SK-N-SH treated with all-trans-retinoic acid at 6 μM for 48 hours (cell line): Measurements from ENCODE around the gene AP1S1.

Experiments
- BACH2 ChIP-seq: fragments of 250-450 bp; sonication (Bioruptor Pico); IDR thresholded peaks from 2 replicates; pipeline ENCODE4 v1.9.0; 2021; ENCODE audit warnings: mild to moderate bottlenecking, borderline replicate concordance
- ESRRG ChIP-seq: fragments of 250-450 bp; sonication (Bioruptor Pico); IDR thresholded peaks from 2 replicates; pipeline ENCODE4 v1.6.1; 2021; ENCODE audit warnings: mild to moderate bottlenecking
- GLIS3 ChIP-seq: fragments of 250-450 bp; sonication (Bioruptor Pico); IDR thresholded peaks from 2 replicates; pipeline ENCODE4 v1.5.0; 2020; ENCODE audit warnings: mild to moderate bottlenecking, moderate library complexity
- OSR1 ChIP-seq: fragments of 250-450 bp; sonication (Bioruptor Pico); IDR thresholded peaks from 2 replicates; pipeline ENCODE4 v1.8.0; 2022; ENCODE audit warnings: moderate library complexity, mild to moderate bottlenecking, inconsistent platforms
- POU6F1 ChIP-seq: fragments of 250-450 bp; sonication (Bioruptor Pico); IDR thresholded peaks from 2 replicates; pipeline ENCODE4 v1.8.0; 2021; ENCODE audit warnings: low read depth, mild to moderate bottlenecking, moderate library complexity, borderline replicate concordance
- TSHZ2 ChIP-seq: fragments of 250-450 bp; sonication (Bioruptor Pico); IDR thresholded peaks from 2 replicates; pipeline ENCODE4 v1.5.0; 2020; ENCODE audit warnings: mild to moderate bottlenecking, moderate library complexity
- ZFP3 ChIP-seq: fragments of 250-450 bp; sonication (Bioruptor Pico); IDR thresholded peaks from 2 replicates; pipeline ENCODE4 v1.5.0; 2020; ENCODE audit warnings: mild to moderate bottlenecking, moderate library complexity
- ZFP30 ChIP-seq: fragments of 450-650 bp; formaldehyde crosslinking; IDR thresholded peaks from 2 replicates; pipeline ENCODE4 v1.5.0; 2022; ENCODE audit warnings: mild to moderate bottlenecking, moderate library complexity
- ZNF565 ChIP-seq: fragments of 450-650 bp; formaldehyde crosslinking; conservative IDR thresholded peaks from 2 replicates; pipeline ENCODE4 v1.5.0; 2020; ENCODE audit warnings: low read depth, mild to moderate bottlenecking, moderate library complexity
- ZNF8 ChIP-seq: fragments of 450-650 bp; formaldehyde crosslinking; IDR thresholded peaks from 2 replicates; pipeline ENCODE4 v1.5.0; 2020; ENCODE audit warnings: mild to moderate bottlenecking, moderate library complexity
- TF ChIP-seq, protein P1 (sequence below): fragments of 250-450 bp; sonication (Bioruptor Pico); IDR thresholded peaks from 2 replicates; pipeline ENCODE4 v1.5.1; 2021; ENCODE audit warnings: mild to moderate bottlenecking, moderate library complexity
- TF ChIP-seq, protein P2 (sequence below): fragments of 250-450 bp; sonication (Bioruptor Pico); IDR thresholded peaks from 2 replicates; pipeline ENCODE4 v1.5.1; 2020; ENCODE audit warnings: low read depth, mild to moderate bottlenecking, moderate library complexity
- TF ChIP-seq, protein P3 (sequence below): fragments of 250-450 bp; sonication (Bioruptor Pico); IDR thresholded peaks from 2 replicates; pipeline ENCODE4 v1.8.0; 2020; ENCODE audit warnings: mild to moderate bottlenecking, moderate library complexity, borderline replicate concordance

DNA sequence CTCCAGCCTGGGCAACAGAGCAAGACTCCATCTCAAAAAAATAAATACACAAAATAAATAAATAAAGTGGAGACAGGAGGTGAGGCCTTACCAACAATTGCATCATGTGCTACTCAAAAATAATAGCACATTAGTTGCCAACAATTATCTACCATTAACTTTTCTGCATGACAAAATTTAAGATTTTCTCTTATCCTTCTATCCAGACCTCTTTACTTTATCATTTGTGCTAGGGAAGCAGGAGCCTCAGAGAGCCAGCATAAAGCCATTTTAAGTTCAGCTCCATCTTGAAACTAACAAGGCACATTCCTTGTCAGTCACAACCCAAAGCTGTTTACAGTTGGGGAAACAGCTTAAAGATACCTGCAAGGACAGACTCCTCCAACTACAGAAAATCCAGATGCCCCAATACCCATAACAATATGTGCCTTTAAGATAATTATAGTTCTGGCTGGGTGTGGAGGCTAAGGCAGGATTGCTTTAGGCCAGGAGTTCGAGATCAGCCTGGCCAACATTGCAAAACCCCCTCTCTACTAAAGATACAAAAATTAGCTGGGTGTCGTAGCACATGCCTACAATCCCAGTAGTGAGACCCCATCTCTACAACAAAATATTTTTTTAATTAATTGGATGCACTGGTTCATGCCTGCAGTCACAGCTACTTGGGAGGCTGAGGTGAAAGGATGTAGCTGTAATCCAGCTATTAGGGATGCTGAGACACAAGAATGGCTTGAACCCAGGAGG, 2.2 kb upstream of the AP1S1 start:
- TF ChIP-seq, protein P1, sequence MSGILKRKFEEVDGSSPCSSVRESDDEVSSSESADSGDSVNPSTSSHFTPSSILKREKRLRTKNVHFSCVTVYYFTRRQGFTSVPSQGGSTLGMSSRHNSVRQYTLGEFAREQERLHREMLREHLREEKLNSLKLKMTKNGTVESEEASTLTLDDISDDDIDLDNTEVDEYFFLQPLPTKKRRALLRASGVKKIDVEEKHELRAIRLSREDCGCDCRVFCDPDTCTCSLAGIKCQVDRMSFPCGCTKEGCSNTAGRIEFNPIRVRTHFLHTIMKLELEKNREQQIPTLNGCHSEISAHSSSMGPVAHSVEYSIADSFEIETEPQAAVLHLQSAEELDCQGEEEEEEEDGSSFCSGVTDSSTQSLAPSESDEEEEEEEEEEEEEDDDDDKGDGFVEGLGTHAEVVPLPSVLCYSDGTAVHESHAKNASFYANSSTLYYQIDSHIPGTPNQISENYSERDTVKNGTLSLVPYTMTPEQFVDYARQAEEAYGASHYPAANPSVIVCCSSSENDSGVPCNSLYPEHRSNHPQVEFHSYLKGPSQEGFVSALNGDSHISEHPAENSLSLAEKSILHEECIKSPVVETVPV (CRISPR knock-in tag): no peak
- TF ChIP-seq ZFP3 (no peak), ESRRG (no peak), OSR1 (no peak), BACH2 (CRISPR knock-in tag) (no peak), ZNF565 (no peak), POU6F1 (no peak), ZFP30 (CRISPR knock-in tag) (no peak), TSHZ2 (CRISPR knock-in tag) (no peak), ZNF8 (CRISPR knock-in tag) (no peak), GLIS3 (CRISPR knock-in tag) (no peak)
- TF ChIP-seq, protein P2, sequence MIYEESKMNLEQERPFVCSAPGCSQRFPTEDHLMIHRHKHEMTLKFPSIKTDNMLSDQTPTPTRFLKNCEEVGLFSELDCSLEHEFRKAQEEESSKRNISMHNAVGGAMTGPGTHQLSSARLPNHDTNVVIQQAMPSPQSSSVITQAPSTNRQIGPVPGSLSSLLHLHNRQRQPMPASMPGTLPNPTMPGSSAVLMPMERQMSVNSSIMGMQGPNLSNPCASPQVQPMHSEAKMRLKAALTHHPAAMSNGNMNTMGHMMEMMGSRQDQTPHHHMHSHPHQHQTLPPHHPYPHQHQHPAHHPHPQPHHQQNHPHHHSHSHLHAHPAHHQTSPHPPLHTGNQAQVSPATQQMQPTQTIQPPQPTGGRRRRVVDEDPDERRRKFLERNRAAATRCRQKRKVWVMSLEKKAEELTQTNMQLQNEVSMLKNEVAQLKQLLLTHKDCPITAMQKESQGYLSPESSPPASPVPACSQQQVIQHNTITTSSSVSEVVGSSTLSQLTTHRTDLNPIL: no peak
- TF ChIP-seq, protein P3, sequence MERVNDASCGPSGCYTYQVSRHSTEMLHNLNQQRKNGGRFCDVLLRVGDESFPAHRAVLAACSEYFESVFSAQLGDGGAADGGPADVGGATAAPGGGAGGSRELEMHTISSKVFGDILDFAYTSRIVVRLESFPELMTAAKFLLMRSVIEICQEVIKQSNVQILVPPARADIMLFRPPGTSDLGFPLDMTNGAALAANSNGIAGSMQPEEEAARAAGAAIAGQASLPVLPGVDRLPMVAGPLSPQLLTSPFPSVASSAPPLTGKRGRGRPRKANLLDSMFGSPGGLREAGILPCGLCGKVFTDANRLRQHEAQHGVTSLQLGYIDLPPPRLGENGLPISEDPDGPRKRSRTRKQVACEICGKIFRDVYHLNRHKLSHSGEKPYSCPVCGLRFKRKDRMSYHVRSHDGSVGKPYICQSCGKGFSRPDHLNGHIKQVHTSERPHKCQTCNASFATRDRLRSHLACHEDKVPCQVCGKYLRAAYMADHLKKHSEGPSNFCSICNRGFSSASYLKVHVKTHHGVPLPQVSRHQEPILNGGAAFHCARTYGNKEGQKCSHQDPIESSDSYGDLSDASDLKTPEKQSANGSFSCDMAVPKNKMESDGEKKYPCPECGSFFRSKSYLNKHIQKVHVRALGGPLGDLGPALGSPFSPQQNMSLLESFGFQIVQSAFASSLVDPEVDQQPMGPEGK: no peak
